ENCODE measurements around the gene GBE1.

DNA sequence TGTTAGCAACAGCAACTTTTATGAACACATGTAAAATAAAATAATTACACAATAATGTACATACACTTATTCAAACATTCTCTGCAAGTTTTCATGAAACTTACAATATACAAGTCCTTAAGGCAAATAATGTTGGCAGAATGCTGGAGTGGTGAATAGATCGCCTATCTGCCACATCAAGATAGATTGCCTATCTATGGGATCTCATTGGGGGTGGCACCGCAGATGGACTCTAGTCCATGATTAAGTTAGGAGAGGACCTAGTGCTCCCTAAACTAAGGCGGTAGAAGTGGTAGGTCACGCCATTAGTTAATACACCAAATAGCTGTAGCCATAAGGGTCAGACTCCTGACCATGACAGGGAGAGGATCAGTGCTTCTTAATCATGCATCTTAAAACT is 315.7 kb downstream of the GBE1 start:
- TF ChIP-seq CTCF (IDR thresholded peaks at IDR 0.05) (no peak), POLR2A (IDR thresholded peaks at IDR 0.05) (no peak)

Data from adrenal gland (tissue), 5 donors.